ENCODE results near the gene SCN1B. TPM values are rescaled to one million over a fixed set of nuclear protein-coding genes. Genes with fewer than 3 reads are reported as not detected.

SCN1B gene
- total RNA-seq, 2 experiments from 2014 or later = 1.4 to 2.3 TPM

GRCh38 chr19:35070471-35070870, 40.2 kb downstream of the SCN1B start:
- no peaks in the 10 kb centered on the region for H3K36me3 ChIP-seq (ENCODE audit: insufficient read depth, low read length)
- intact Hi-C loops (cut with DNase I, micrococcal nuclease) = no loop called here
- H3K27ac ChIP-seq (ENCODE audit: low read depth in 1 of 2, low read length in 2 of 2) = no peak overlapping the region
- no peak overlapping the region for H3K4me3 ChIP-seq (ENCODE audit: low read length)
- peaks cover 7 to 9% of the 10 kb centered on the region in 2 experiments for H3K9me3 ChIP-seq (ENCODE audit: control insufficient read depth in 1 of 2, insufficient read depth in 1 of 2, low read length in 2 of 2)
- H3K4me1 ChIP-seq (ENCODE audit: insufficient read depth, low read length) = peaks cover 8% of the 10 kb centered on the region
- Mint-ChIP-seq H3K4me1 (ENCODE audit: low read depth) (peaks cover 8% of the 10 kb centered on the region), H3K9me3 (no peaks in the 10 kb centered on the region), H3K27me3 (no peaks in the 10 kb centered on the region), H3K4me3 (no peak overlapping the region), H3K27ac (no peak overlapping the region), H3K36me3 (ENCODE audit: low read depth) (no peaks in the 10 kb centered on the region)
- no peak for ATAC-seq (ENCODE audit: poor library complexity)
- no peak for TF ChIP-seq CTCF (IDR thresholded peaks at IDR 0.05)
- H3K27me3 ChIP-seq (ENCODE audit: control insufficient read depth in 1 of 2, insufficient read depth in 2 of 2, low read length in 2 of 2) = peaks cover 0 to 5% of the 10 kb centered on the region in 2 experiments
- no peak for DNase-seq
- ChIA-PET CTCF (interaction anchor here (0.9 to 1.8 kb wide), 2 partner anchors 26 to 71 kb away, joined by 3 to 6 read pairs; no protein-coding TSS in a partner anchor), POLR2A (no interaction called here)

- ChIA-PET POLR2A (no interaction called here), CTCF (no interaction called here)
- no peak for DNase-seq
- Mint-ChIP-seq H3K27ac (no peak overlapping the region), H3K27me3 (peaks cover 5% of the 10 kb centered on the region), H3K4me1 (ENCODE audit: low read depth) (no peaks in the 10 kb centered on the region), H3K36me3 (ENCODE audit: low read depth) (no peaks in the 10 kb centered on the region), H3K4me3 (no peak overlapping the region), H3K9me3 (no peaks in the 10 kb centered on the region)
- no peak for ATAC-seq (ENCODE audit: poor library complexity)
- Histone ChIP-seq H3K27me3 (ENCODE audit: control insufficient read depth in 1 of 2, insufficient read depth in 2 of 2, low read length in 2 of 2) (peaks cover 0 to 5% of the 10 kb centered on the region in 2 experiments), H3K4me3 (ENCODE audit: low read length) (no peak overlapping the region), H3K27ac (ENCODE audit: low read depth in 1 of 2, low read length in 2 of 2) (no peak overlapping the region), H3K9me3 (ENCODE audit: control insufficient read depth in 1 of 2, insufficient read depth in 1 of 2, low read length in 2 of 2) (peaks cover 9 to 12% of the 10 kb centered on the region in 2 experiments), H3K36me3 (ENCODE audit: insufficient read depth, low read length) (no peaks in the 10 kb centered on the region), H3K4me1 (ENCODE audit: insufficient read depth, low read length) (no peaks in the 10 kb centered on the region)
- TF ChIP-seq CTCF (IDR thresholded peaks at IDR 0.05) = no peak
- intact Hi-C loops (cut with DNase I, micrococcal nuclease) = no loop called here
These were observed 43.2 kb downstream of the SCN1B start for GRCh38 chr19:35073516-35073915.

DNA sequence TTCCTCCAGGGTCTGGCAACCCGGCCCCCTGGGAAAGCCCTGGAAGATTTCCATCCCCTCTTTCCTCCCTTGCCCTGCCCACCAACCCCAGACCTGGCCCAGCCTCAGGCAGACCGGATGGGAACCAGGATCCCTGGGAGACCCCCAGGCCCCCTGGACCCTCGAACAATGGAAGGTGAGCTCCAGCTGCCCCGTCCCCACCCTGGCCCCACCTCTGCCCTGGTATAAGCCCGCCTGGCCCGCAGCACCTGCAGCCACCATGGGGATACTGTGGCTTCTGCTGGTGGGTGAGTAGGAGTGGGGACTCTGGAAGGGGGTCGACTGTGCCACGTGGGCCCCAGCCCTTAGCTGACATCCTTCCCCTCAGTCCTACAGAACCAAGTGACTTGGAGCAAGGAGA, 43.7 kb downstream of the SCN1B start:
- ChIA-PET CTCF (no interaction called here), POLR2A (no interaction called here)
- Mint-ChIP-seq H3K9me3 (no peaks in the 10 kb centered on the region), H3K4me3 (no peak overlapping the region), H3K27ac (no peak overlapping the region), H3K36me3 (ENCODE audit: low read depth) (no peaks in the 10 kb centered on the region), H3K27me3 (peaks cover 5% of the 10 kb centered on the region), H3K4me1 (ENCODE audit: low read depth) (no peaks in the 10 kb centered on the region)
- intact Hi-C loops (cut with DNase I, micrococcal nuclease) = no loop called here
- TF ChIP-seq CTCF (IDR thresholded peaks at IDR 0.05) = no peak
- no peaks in the 10 kb centered on the region for H3K4me1 ChIP-seq (ENCODE audit: insufficient read depth, low read length)
- H3K27ac ChIP-seq (ENCODE audit: low read depth in 1 of 2, low read length in 2 of 2) = no peak overlapping the region
- no peak for ATAC-seq (ENCODE audit: poor library complexity)
- H3K27me3 ChIP-seq (ENCODE audit: control insufficient read depth in 1 of 2, insufficient read depth in 2 of 2, low read length in 2 of 2) = peaks cover 0 to 5% of the 10 kb centered on the region in 2 experiments
- H3K9me3 ChIP-seq (ENCODE audit: control insufficient read depth in 1 of 2, insufficient read depth in 1 of 2, low read length in 2 of 2) = peaks cover 9 to 12% of the 10 kb centered on the region in 2 experiments
- no peak overlapping the region for H3K4me3 ChIP-seq (ENCODE audit: low read length)
- no peak for DNase-seq
- no peaks in the 10 kb centered on the region for H3K36me3 ChIP-seq (ENCODE audit: insufficient read depth, low read length)
